Kidney epithelial cell (primary cell): ENCODE results near the gene GALNT8. TPM values are rescaled to one million over a fixed set of nuclear protein-coding genes. Genes with fewer than 3 reads are reported as not detected.

Experiments used
- DNase-seq: peaks from one replicate; pipeline ENCODE4 v3.0.0-alpha.2; 2010; ENCODE audit warnings: low read depth
- H3K27me3 ChIP-seq: 2 replicates; pipeline ENCODE4 v1.6.0; 2011; ENCODE audit warnings: low read length; ENCODE audit not compliant: control insufficient read depth, insufficient read depth
- H3K36me3 ChIP-seq: 2 replicates; pipeline ENCODE4 v1.5.1; 2011; ENCODE audit warnings: low read length; ENCODE audit not compliant: control insufficient read depth, insufficient read depth
- H3K4me3 ChIP-seq: 2 replicates; pipeline ENCODE4 v1.5.1; 2011; ENCODE audit warnings: low read depth, mild to moderate bottlenecking, control low read depth, low read length
- total RNA-seq: library from RNA; depleted of rRNA; stranded (reverse); fragments of >200 nt; gene quantifications from 2 replicates; pipeline ENCODE4 v1.2.3, GENCODE V29; 2015
- TF ChIP-seq, protein P1 (sequence below): IDR thresholded peaks from 2 replicates; pipeline ENCODE4 v1.5.1; 2011; ENCODE audit warnings: mild to moderate bottlenecking, moderate library complexity, low read length, control low read depth, inconsistent platforms; ENCODE audit not compliant: insufficient read depth, poor library complexity, severe bottlenecking

Gene GALNT8, protein sequence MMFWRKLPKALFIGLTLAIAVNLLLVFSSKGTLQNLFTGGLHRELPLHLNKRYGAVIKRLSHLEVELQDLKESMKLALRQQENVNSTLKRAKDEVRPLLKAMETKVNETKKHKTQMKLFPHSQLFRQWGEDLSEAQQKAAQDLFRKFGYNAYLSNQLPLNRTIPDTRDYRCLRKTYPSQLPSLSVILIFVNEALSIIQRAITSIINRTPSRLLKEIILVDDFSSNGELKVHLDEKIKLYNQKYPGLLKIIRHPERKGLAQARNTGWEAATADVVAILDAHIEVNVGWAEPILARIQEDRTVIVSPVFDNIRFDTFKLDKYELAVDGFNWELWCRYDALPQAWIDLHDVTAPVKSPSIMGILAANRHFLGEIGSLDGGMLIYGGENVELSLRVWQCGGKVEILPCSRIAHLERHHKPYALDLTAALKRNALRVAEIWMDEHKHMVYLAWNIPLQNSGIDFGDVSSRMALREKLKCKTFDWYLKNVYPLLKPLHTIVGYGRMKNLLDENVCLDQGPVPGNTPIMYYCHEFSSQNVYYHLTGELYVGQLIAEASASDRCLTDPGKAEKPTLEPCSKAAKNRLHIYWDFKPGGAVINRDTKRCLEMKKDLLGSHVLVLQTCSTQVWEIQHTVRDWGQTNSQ
- 0.55 and 1.4 TPM in 2 replicates for total RNA-seq

DNA sequence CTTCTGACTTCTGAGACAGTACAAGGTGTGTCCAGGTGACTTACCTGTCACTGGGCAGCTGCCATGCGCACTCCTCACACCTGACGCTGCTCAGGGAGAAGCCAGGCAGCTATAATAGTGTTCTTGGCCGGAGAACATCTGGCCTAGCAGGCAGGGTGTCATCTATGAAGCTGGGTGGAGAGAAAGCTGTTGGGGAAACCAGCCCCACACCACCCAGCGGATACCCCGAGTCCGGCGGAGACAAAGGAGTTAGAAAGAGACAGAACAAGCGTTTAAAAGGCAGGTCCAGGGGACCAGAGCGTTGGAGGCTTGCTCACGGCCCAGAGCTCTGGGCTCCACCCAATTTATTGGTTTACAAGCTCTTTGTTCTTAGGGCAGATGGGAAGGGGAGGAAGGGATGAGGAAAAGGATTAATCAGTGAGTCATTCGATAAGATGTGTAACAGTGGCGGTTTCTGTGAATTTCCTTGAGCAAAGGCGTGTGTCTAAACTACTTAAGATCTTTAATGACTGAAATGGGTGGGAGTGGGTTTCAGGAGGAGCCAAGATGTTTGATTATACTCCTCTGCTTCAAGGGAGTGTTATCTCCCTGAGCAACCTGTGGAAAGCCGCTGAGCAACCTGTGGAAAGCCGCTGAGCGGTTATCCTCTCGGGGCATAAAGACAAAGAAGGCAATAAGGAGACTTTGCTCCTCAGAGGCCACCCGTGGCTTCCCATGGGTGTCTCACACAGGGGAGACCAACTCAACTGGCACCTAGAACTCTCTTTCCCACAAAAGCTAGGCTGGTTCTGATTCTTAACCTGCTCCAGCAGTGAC, at the start of gene GALNT8:
GALNT8 (plus strand) TSS at position 580 of the 816 bp plus-strand sequence. CDS start 278 bp downstream, outside the sequence.
- TF ChIP-seq, protein P1, sequence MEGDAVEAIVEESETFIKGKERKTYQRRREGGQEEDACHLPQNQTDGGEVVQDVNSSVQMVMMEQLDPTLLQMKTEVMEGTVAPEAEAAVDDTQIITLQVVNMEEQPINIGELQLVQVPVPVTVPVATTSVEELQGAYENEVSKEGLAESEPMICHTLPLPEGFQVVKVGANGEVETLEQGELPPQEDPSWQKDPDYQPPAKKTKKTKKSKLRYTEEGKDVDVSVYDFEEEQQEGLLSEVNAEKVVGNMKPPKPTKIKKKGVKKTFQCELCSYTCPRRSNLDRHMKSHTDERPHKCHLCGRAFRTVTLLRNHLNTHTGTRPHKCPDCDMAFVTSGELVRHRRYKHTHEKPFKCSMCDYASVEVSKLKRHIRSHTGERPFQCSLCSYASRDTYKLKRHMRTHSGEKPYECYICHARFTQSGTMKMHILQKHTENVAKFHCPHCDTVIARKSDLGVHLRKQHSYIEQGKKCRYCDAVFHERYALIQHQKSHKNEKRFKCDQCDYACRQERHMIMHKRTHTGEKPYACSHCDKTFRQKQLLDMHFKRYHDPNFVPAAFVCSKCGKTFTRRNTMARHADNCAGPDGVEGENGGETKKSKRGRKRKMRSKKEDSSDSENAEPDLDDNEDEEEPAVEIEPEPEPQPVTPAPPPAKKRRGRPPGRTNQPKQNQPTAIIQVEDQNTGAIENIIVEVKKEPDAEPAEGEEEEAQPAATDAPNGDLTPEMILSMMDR: no peak
- DNase-seq: no peak
- H3K36me3 ChIP-seq: no peaks in the 10 kb centered on the region

DNA sequence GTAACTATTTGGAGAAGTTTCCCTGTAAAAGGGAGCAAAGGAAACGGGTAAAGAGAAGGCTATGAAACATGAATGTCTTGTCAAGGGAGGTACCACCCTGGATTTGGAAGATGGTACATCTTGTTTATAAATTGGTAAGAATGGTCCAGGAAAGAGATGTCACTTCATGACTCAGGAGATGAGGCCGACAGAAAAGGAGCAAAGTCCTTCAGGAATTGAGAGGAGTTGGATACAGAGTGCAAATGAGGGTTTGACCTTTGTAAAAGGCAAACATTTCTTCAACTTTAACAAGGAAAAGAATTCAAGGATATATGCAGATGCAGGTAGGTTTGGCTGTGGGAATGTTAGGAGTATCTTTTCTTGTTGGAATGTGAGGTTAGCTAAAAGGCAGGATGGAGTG, 40.5 kb upstream of the GALNT8 start:
- no peak for DNase-seq
- no peaks in the 10 kb centered on the region for H3K27me3 ChIP-seq

More for the DNA sequence above, at the start of gene GALNT8:
- no peaks in the 10 kb centered on the region for H3K27me3 ChIP-seq
- H3K4me3 ChIP-seq: no peak within 1 kb of the TSS

DNA sequence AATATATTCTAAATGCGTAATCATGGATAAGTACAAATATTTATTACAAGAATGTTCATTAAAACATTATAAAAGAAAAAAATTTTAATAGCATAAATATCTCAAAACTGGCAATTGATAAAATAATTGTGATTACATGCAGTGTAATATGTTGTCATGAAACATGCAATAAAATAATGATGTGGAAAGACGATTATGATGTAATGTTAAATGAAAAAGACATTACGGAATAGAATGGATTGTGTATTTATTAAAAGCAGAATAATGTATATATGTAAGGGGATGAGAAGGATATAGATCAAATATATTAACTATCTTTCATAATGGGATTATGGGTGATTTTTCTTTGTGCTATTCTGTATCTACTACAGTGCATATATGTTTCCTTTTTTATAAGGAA, 38.5 kb upstream of the GALNT8 start:
- Histone ChIP-seq H3K36me3 (no peaks in the 10 kb centered on the region), H3K27me3 (no peaks in the 10 kb centered on the region), H3K4me3 (no peak overlapping the region)
- TF ChIP-seq, protein P1: no peak
- DNase-seq: no peak

More for the DNA sequence above, 40.5 kb upstream of the GALNT8 start:
- Histone ChIP-seq H3K4me3 (no peak overlapping the region), H3K36me3 (no peaks in the 10 kb centered on the region)
- TF ChIP-seq, protein P1: no peak

DNA sequence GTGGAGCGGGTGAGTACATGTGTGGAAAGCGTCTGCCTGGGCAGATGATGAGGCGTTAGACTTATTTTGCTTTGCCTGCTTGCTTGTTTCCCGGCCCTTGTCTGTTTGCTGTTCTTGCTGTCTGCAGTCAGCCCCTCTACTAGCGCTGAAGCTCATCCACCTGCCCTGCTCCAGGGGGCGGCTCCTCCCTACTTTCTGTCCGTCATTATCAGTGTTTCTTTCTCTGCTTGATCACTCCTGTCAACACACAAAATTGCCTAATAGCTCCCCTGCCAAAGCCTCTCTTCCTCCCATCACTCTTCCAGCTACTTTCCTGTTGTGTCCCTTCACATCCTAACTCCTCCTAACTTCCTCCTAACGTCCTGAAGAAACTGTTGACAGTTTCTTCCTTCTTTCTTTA, 34.9 kb upstream of the GALNT8 start:
- no peak for DNase-seq
- no peaks in the 10 kb centered on the region for H3K36me3 ChIP-seq
- H3K4me3 ChIP-seq: no peak overlapping the region
- no peaks in the 10 kb centered on the region for H3K27me3 ChIP-seq
- TF ChIP-seq, protein P1: no peak

DNA sequence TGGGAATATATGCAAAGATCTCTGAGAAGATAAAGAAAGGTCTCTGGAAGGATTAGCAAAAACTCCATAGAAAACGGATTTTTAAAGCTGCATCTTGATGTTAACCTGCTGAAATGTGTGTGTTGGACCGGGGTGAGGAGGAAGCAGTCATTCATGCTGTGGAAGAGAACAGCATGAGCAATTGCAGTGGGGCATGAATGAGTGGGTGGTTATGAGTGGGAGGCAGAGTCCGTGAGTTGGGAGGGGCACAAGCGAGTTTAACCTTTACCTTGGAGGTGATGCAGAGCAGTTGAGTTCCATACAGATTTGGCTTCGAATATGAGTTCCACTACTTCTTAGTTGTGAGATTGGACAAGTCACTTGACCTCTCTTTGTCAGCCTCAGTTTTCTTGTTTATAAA, 29.4 kb upstream of the GALNT8 start:
- no peak overlapping the region for H3K4me3 ChIP-seq
- TF ChIP-seq, protein P1: no peak
- no peaks in the 10 kb centered on the region for H3K36me3 ChIP-seq
- no peak for DNase-seq
- no peaks in the 10 kb centered on the region for H3K27me3 ChIP-seq
